K562 (cell line): Measurements from ENCODE around the gene OSBPL7.

Experiments used
- EGR1 ChIP-seq: fragments of 450-650 bp; conservative IDR thresholded peaks from 2 replicates; pipeline ENCODE4 v1.6.1; 2017; ENCODE audit warnings: mild to moderate bottlenecking
- ELF1 ChIP-seq: fragments of 200-800 bp; sonication (Bioruptor generic); IDR thresholded peaks from 2 replicates; pipeline ENCODE4 v1.6.1; 2016; ENCODE audit warnings: missing genetic modification characterization, missing compliant biosample characterization
- EP300 ChIP-seq: IDR thresholded peaks from 2 replicates; pipeline ENCODE4 v1.6.1; 2012; ENCODE audit warnings: low read length, improper control_type of control experiment
- FOXK2 ChIP-seq, 2 experiments: fragments of 450-650 bp; IDR thresholded peaks in 1 of 2; conservative IDR thresholded peaks in 1 of 2; 2 replicates each; pipeline ENCODE4 v1.6.1; 2016; ENCODE audit warnings: low read depth in 2 of 2, mild to moderate bottlenecking in 1 of 2
- JUNB ChIP-seq: fragments of 450-650 bp; formaldehyde crosslinking; conservative IDR thresholded peaks from 2 replicates; pipeline ENCODE4 v1.4.0; 2020; ENCODE audit warnings: mild to moderate bottlenecking
- RNF2 ChIP-seq: sonication (generic); IDR thresholded peaks from 2 replicates; pipeline ENCODE4 v1.6.1; 2016
- SOX6 ChIP-seq: fragments of 450-650 bp; IDR thresholded peaks from 2 replicates; pipeline ENCODE4 v1.6.1; 2014; ENCODE audit warnings: mild to moderate bottlenecking
- ZC3H11A ChIP-seq: IDR thresholded peaks from 2 replicates; pipeline ENCODE4 v1.6.1; 2012; ENCODE audit warnings: low read depth, low read length, improper control_type of control experiment
- TF ChIP-seq, protein P1 (sequence below): sonication (generic); formaldehyde crosslinking; IDR thresholded peaks from 2 replicates; pipeline ENCODE4 v1.9.0; 2022; ENCODE audit warnings: mild to moderate bottlenecking, missing genetic modification reagents

DNA sequence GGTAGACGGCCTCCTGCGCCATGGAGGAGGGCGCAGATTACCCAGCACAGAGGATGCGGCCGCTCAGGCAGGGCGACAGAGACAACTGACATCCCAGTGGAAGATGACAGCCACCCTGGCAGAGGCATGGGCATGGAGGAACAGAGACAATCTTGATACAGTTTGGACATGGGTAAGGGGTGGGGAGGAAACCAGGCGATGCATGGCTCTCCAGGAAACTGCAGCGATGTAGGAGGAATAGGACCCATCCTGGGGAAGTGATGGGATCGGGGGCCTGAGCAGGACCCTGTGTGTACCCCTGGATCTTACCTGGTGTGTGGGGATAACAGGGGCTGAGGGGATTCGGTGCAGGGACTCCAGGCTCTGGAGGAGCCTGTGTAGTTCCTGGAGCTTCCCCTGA is 4.6 kb downstream of the OSBPL7 start:
- no peak for TF ChIP-seq EGR1
- no peak for TF ChIP-seq FOXK2 (conservative IDR thresholded peaks at IDR 0.05 in 1 of 2, IDR thresholded peaks at IDR 0.05 in 1 of 2; ENCODE audit: low read depth in 2 of 2)
- TF ChIP-seq JUNB = no peak
- TF ChIP-seq EP300 = no peak
- TF ChIP-seq, protein P1, sequence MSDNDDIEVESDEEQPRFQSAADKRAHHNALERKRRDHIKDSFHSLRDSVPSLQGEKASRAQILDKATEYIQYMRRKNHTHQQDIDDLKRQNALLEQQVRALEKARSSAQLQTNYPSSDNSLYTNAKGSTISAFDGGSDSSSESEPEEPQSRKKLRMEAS (CRISPR knock-in tag) = no peak
- no peak for TF ChIP-seq RNF2
- no peak for TF ChIP-seq SOX6
- no peak for TF ChIP-seq ZC3H11A
- no peak for TF ChIP-seq ELF1 (tag)
